ES-I3 (cell line): ENCODE measurements around the gene HOXC4.

Experiments used
- H3K36me3 ChIP-seq: 2 replicates; pipeline ENCODE4 v1.6.1; 2013; ENCODE audit warnings: mild to moderate bottlenecking, low read length, control low read depth, moderate library complexity; ENCODE audit not compliant: insufficient read depth
- H3K4me1 ChIP-seq: 2 replicates; pipeline ENCODE4 v1.6.1; 2013; ENCODE audit warnings: mild to moderate bottlenecking, control low read depth, low read length; ENCODE audit not compliant: insufficient read depth
- H3K9ac ChIP-seq: 2 replicates; pipeline ENCODE4 v1.6.1; 2013; ENCODE audit warnings: low read depth, mild to moderate bottlenecking, low read length, moderate library complexity
- H3K9me3 ChIP-seq: 2 replicates; pipeline ENCODE4 v1.6.1; 2013; ENCODE audit warnings: mild to moderate bottlenecking, low read length, moderate library complexity; ENCODE audit not compliant: control insufficient read depth, insufficient read depth

HOXC4 gene

GRCh38 chr12:54011665-54012532 is 41.7 kb upstream of the HOXC4 start:
- Histone ChIP-seq H3K9me3 (peaks cover 3% of the 10 kb centered on the region; the same call in 1 of the 2 replicates), H3K36me3 (no peaks in the 10 kb centered on the region), H3K9ac (no peak overlapping the region), H3K4me1 (no peaks in the 10 kb centered on the region)

- Histone ChIP-seq H3K9ac (no peak overlapping the region), H3K9me3 (peaks cover 3% of the 10 kb centered on the region; the same call in 1 of the 2 replicates), H3K4me1 (no peaks in the 10 kb centered on the region), H3K36me3 (no peaks in the 10 kb centered on the region)
These were observed 40.8 kb upstream of the HOXC4 start for GRCh38 chr12:54012631-54013409.

- no peaks in the 10 kb centered on the region for H3K9me3 ChIP-seq
- no peak overlapping the region for H3K9ac ChIP-seq
- no peaks in the 10 kb centered on the region for H3K36me3 ChIP-seq
- H3K4me1 ChIP-seq = no peaks in the 10 kb centered on the region
These were observed 39.1 kb upstream of the HOXC4 start for GRCh38 chr12:54014377-54015017.

GRCh38 chr12:54015018-54015931 is 38.4 kb upstream of the HOXC4 start:
- Histone ChIP-seq H3K4me1 (no peaks in the 10 kb centered on the region), H3K9me3 (no peaks in the 10 kb centered on the region), H3K36me3 (no peaks in the 10 kb centered on the region), H3K9ac (no peak overlapping the region)

GRCh38 chr12:54016051-54016450 is 37.6 kb upstream of the HOXC4 start:
- Histone ChIP-seq H3K9me3 (no peaks in the 10 kb centered on the region), H3K4me1 (no peaks in the 10 kb centered on the region), H3K36me3 (no peaks in the 10 kb centered on the region), H3K9ac (no peak overlapping the region)

GRCh38 chr12:54016478-54016964 is 37.1 kb upstream of the HOXC4 start:
- H3K4me1 ChIP-seq = no peaks in the 10 kb centered on the region
- no peak overlapping the region for H3K9ac ChIP-seq
- no peaks in the 10 kb centered on the region for H3K36me3 ChIP-seq
- no peaks in the 10 kb centered on the region for H3K9me3 ChIP-seq

GRCh38 chr12:54017027-54017788 is 36.4 kb upstream of the HOXC4 start:
- no peaks in the 10 kb centered on the region for H3K4me1 ChIP-seq
- H3K9ac ChIP-seq = peak overlapping the region; percentile 46; the same call in 1 of the 2 replicates
- no peaks in the 10 kb centered on the region for H3K9me3 ChIP-seq
- H3K36me3 ChIP-seq = no peaks in the 10 kb centered on the region

- Histone ChIP-seq H3K9ac (peak overlapping the region; percentile 46; the same call in 1 of the 2 replicates), H3K36me3 (no peaks in the 10 kb centered on the region), H3K9me3 (no peaks in the 10 kb centered on the region), H3K4me1 (no peaks in the 10 kb centered on the region)
These were observed 35.7 kb upstream of the HOXC4 start for GRCh38 chr12:54017878-54018467.

GRCh38 chr12:54018468-54018984 is 35.1 kb upstream of the HOXC4 start:
- no peaks in the 10 kb centered on the region for H3K4me1 ChIP-seq

GRCh38 chr12:54019091-54019811 is 34.4 kb upstream of the HOXC4 start:
- H3K36me3 ChIP-seq = no peaks in the 10 kb centered on the region
- no peaks in the 10 kb centered on the region for H3K9me3 ChIP-seq
- no peak overlapping the region; the same call in 1 of the 2 replicates for H3K9ac ChIP-seq
- H3K4me1 ChIP-seq = no peaks in the 10 kb centered on the region

More at GRCh38 chr12:54018468-54018984, 35.1 kb upstream of the HOXC4 start:
- Histone ChIP-seq H3K36me3 (no peaks in the 10 kb centered on the region), H3K9me3 (no peaks in the 10 kb centered on the region), H3K9ac (peak overlapping the region; percentile 46; the same call in 1 of the 2 replicates)

- Histone ChIP-seq H3K9ac (no peak overlapping the region), H3K4me1 (no peaks in the 10 kb centered on the region), H3K36me3 (no peaks in the 10 kb centered on the region), H3K9me3 (no peaks in the 10 kb centered on the region)
These were observed 33.6 kb upstream of the HOXC4 start for GRCh38 chr12:54019924-54020590.
